Endodermal cell (in vitro differentiated cells): ENCODE data around the gene MAN2A2. TPM values are rescaled to one million over a fixed set of nuclear protein-coding genes. Genes with fewer than 3 reads are reported as not detected.
A peak's percentile ranks its signal among the peaks of the same experiment; 100 is the strongest.

ENCODE experiments used
- DNase-seq: peaks from one replicate; pipeline ENCODE4 v3.0.0-alpha.2; 2017
- H3K27ac ChIP-seq: 2 replicates; pipeline ENCODE4 v1.5.1; 2013; ENCODE audit warnings: mild to moderate bottlenecking, low read depth, low read length, moderate library complexity
- H3K27me3 ChIP-seq: 2 replicates; pipeline ENCODE4 v1.6.1; 2013; ENCODE audit warnings: mild to moderate bottlenecking, low read length, moderate library complexity; ENCODE audit not compliant: insufficient read depth, control insufficient read depth, poor library complexity, severe bottlenecking
- H3K36me3 ChIP-seq: 2 replicates; pipeline ENCODE4 v1.7.0; 2013; ENCODE audit warnings: mild to moderate bottlenecking, low read length, moderate library complexity; ENCODE audit not compliant: control insufficient read depth, insufficient read depth
- H3K4me1 ChIP-seq: one replicate; pipeline ENCODE4 v1.7.0; 2013; ENCODE audit warnings: low read length; ENCODE audit not compliant: control insufficient read depth, insufficient read depth
- H3K4me3 ChIP-seq: 2 replicates; pipeline ENCODE4 v1.5.1; 2013; ENCODE audit warnings: mild to moderate bottlenecking, low read length, moderate library complexity
- H3K9ac ChIP-seq: 2 replicates; pipeline ENCODE4 v1.6.1; 2013; ENCODE audit warnings: mild to moderate bottlenecking, low read length, moderate library complexity; ENCODE audit not compliant: poor library complexity, severe bottlenecking; ENCODE audit errors: extremely low read depth
- H3K9me3 ChIP-seq: 2 replicates; pipeline ENCODE4 v1.6.1; 2013; ENCODE audit warnings: mild to moderate bottlenecking, low read length, moderate library complexity; ENCODE audit not compliant: control insufficient read depth
- H3K27ac Mint-ChIP-seq: 2 replicates; pipeline ENCODE4 v1.8.0; 2020; ENCODE audit warnings: mixed read lengths
- H3K27me3 Mint-ChIP-seq: 2 replicates; pipeline ENCODE4 v1.8.0; 2021; ENCODE audit warnings: mild to moderate bottlenecking, mixed read lengths; ENCODE audit not compliant: insufficient read depth
- H3K36me3 Mint-ChIP-seq: 2 replicates; pipeline ENCODE4 v1.8.0; 2020; ENCODE audit warnings: low read depth, mixed read lengths
- H3K4me1 Mint-ChIP-seq: 2 replicates; pipeline ENCODE4 v1.8.0; 2020; ENCODE audit warnings: mixed read lengths
- H3K4me3 Mint-ChIP-seq: 2 replicates; pipeline ENCODE4 v1.8.0; 2020; ENCODE audit warnings: mild to moderate bottlenecking, moderate library complexity, mixed read lengths
- H3K9me3 Mint-ChIP-seq: 2 replicates; pipeline ENCODE4 v1.8.0; 2020; ENCODE audit warnings: mild to moderate bottlenecking, mixed read lengths
- CTCF ChIP-seq: fragments of 200-600 bp; sonication (generic); conservative IDR thresholded peaks from 2 replicates; pipeline ENCODE4 v1.5.0; 2021; ENCODE audit warnings: antibody characterized with exemption, mild to moderate bottlenecking
- WGBS, 2 experiments: methylation state at CpG; one replicate each; pipeline versions ENCODE4 v1.1.5 to v1.1.7; 2013; ENCODE audit warnings: missing lambda C conversion rate in 2 of 2, mixed read lengths in 1 of 2; ENCODE audit not compliant: insufficient coverage in 1 of 2, insufficient read length in 1 of 2; 5-methylcytosine and 5-hydroxymethylcytosine counted together
- total RNA-seq, 2 donors: library from RNA; stranded (reverse); fragmentation: NEBNext Ultra II Directional in 1 of 2; extraction: Animal tissue kit (Norgen Biotek cat#: 25700) in 1 of 2; gene quantifications; 2 replicates in 1 of 2; 3 replicates in 1 of 2; pipeline ENCODE4 v1.2.1, GENCODE V29; 2021

Gene MAN2A2
- total RNA-seq, 2 donors from 2014 or later, result 41.0 to 62.9 TPM

- no peak overlapping the region for H3K4me3 ChIP-seq
- H3K27ac ChIP-seq, result no peak overlapping the region
- peak overlapping the region; percentile 75 for H3K27ac Mint-ChIP-seq
- H3K27me3 Mint-ChIP-seq, result no peaks in the 10 kb centered on the region
- 91 to 94% methylated on average over 5 to 7 of the region's 7 CpGs for WGBS, 2 experiments
- no peak for DNase-seq
- H3K4me1 Mint-ChIP-seq, result no peaks in the 10 kb centered on the region
- no peaks in the 10 kb centered on the region for H3K9me3 ChIP-seq
- no peak overlapping the region for H3K4me3 Mint-ChIP-seq
- H3K9ac ChIP-seq, result no peak overlapping the region
- H3K36me3 Mint-ChIP-seq, result peaks cover 41% of the 10 kb centered on the region
- H3K9me3 Mint-ChIP-seq, result no peaks in the 10 kb centered on the region
- H3K4me1 ChIP-seq, result no peaks in the 10 kb centered on the region
- peaks cover 53% of the 10 kb centered on the region for H3K36me3 ChIP-seq
- TF ChIP-seq CTCF, result no peak
- H3K27me3 ChIP-seq, result no peaks in the 10 kb centered on the region
These were observed 12.2 kb downstream of the MAN2A2 start for GRCh38 chr15:90915216-90915807.

GRCh38 chr15:90915808-90916440 is 12.8 kb downstream of the MAN2A2 start:
- H3K9me3 ChIP-seq, result no peaks in the 10 kb centered on the region
- Mint-ChIP-seq H3K4me3 (no peak overlapping the region), H3K27me3 (no peaks in the 10 kb centered on the region), H3K9me3 (no peaks in the 10 kb centered on the region), H3K36me3 (peaks cover 40% of the 10 kb centered on the region), H3K27ac (peak overlapping the region; percentile 75), H3K4me1 (no peaks in the 10 kb centered on the region)
- 72 to 90% methylated on average over 16 to 25 of the region's 25 CpGs for WGBS, 2 experiments
- TF ChIP-seq CTCF, result no peak
- DNase-seq, result no peak
- no peaks in the 10 kb centered on the region for H3K27me3 ChIP-seq
- H3K9ac ChIP-seq, result no peak overlapping the region
- no peaks in the 10 kb centered on the region for H3K4me1 ChIP-seq
- no peak overlapping the region for H3K27ac ChIP-seq
- no peak overlapping the region for H3K4me3 ChIP-seq
- peaks cover 55% of the 10 kb centered on the region for H3K36me3 ChIP-seq

- DNase-seq, result no peak
- Mint-ChIP-seq H3K27me3 (no peaks in the 10 kb centered on the region), H3K27ac (no peak overlapping the region), H3K4me1 (no peaks in the 10 kb centered on the region), H3K36me3 (peaks cover 45% of the 10 kb centered on the region), H3K4me3 (no peak overlapping the region), H3K9me3 (no peaks in the 10 kb centered on the region)
- Histone ChIP-seq H3K27ac (no peak overlapping the region), H3K9ac (no peak overlapping the region), H3K4me3 (no peak overlapping the region), H3K27me3 (no peaks in the 10 kb centered on the region), H3K9me3 (no peaks in the 10 kb centered on the region), H3K4me1 (no peaks in the 10 kb centered on the region), H3K36me3 (peaks cover 54% of the 10 kb centered on the region)
- WGBS, 2 experiments, result 95 to 96% methylated on average over 10 to 11 of the region's 11 CpGs
- TF ChIP-seq CTCF, result no peak
These were observed 13.4 kb downstream of the MAN2A2 start for GRCh38 chr15:90916461-90916860.
